GM21529 (cell line): ENCODE results near the gene SETBP1.
A peak's percentile ranks its signal among the peaks of the same experiment; 100 is the strongest.

Experiments
- ATAC-seq: cut with Tn5 transposase; IDR thresholded peaks from one replicate; pipeline ENCODE4 v1.9.1; 2021; ENCODE audit not compliant: unreplicated experiment

The SETBP1 gene

DNA sequence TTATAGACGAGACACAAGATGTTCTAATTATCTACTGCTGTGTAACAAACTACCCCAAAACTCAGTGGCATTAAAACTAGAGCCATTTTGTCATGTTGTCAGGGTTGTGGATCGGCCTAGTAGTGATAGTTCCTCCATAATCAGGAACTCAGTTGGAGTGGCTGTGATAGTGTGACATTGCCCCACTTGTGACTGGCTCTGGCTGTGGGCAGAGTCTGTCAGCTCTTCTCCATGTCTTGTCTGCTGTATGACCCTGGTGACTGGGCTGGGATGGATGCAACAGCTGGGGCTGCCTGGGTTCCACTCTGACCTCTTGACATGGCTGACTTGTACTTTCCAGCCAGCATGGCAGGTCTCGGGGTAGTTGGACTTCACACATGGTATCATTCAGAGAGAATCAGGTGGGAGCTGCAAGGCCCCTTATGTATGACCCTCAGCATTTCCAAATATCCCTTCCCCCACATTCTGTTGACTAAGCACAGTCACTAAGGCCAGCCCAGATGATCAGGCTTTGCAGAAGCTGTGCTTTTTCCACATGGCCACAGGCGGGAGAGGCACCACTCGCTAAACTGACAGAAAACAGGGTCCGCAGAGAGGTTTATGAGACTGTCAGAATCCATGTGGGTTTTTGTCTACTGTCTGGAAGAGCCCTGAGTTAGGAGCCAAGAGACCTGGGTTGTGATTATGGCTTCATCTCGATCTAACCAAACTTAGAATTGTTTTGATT is 50.3 kb downstream of the SETBP1 start:
- ATAC-seq: no peak

- ATAC-seq: peak; percentile 45
Measured at GRCh38 chr18:44731530-44732237, 51.0 kb downstream of the SETBP1 start.

GRCh38 chr18:44732238-44732563 is 51.5 kb downstream of the SETBP1 start:
- no peak for ATAC-seq

GRCh38 chr18:44732599-44732998 is 51.9 kb downstream of the SETBP1 start:
- no peak for ATAC-seq

GRCh38 chr18:44733069-44733753 is 52.5 kb downstream of the SETBP1 start:
- ATAC-seq: no peak

GRCh38 chr18:44733754-44734465 is 53.2 kb downstream of the SETBP1 start:
- no peak for ATAC-seq

DNA sequence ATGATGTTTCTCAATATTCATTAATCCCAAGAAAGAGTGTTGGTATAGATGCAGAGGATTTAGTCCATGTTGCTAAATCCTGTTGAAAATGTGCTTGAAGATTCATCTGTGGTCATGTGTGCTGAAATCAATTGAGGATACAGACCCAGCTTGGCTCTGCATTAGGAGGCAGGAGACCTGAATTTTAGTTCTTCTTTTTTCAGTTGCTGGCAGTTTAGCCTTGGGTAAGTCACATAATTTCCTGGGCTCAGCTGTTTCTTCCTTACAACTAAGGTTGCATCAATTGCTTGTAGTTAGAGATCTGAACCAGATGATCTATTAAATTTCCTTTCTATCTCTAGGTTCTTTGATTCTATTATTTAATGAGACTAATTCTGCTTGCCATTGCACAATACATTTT is 54.4 kb downstream of the SETBP1 start:
- ATAC-seq: no peak

DNA sequence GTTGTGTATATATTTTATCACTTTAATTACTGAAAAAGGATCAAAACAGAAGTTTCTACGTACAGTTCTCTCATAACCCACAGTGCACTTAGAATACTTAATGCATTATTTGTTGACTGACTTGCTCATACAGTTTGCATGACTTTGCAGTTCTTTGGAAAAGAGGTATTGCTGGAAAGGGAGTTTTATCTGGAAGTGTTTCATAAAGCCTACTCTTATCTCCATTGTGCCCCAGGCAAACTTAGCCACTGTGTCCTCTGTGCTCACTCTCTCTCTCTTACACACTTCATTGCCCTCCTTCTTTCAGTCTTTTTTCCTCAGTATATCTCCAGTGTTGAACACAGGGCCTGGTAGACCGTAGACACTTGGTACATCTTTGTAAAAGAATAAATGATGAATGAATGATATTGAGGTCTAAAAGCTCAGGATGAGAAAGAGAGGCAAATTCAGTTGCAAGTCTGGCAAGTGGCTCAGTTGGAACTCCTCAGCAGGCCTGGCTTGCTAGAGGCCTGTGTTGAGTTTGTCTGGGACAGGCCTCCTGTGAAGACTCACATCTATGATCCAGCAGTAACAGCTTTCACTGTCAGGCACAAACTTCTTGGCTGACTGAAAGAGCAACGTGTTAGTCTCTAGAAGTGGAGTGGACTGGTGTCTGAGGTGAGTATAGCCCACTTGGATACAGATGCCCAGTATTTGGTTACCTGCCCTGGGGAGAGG is 56.1 kb downstream of the SETBP1 start:
- no peak for ATAC-seq

GRCh38 chr18:44737623-44738022 is 56.9 kb downstream of the SETBP1 start:
- no peak for ATAC-seq

DNA sequence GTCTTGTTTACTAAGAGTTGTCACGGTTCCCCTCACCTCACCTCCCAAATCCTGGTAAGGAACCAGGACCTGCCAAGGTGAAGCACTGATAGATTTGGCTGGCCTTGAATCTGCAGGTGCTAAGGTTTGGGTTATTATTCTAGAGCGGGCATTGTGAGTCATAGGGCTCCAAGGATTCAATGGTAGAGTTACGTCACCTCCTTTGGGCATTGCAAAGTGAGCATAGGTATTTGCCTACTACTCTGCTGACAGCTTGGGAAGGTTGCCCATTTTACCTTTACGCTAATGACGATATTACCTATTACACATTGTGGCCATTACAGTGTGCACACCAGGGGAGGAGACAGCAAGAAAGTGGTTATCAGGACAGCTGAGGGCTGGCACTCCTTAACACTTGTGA is 59.3 kb downstream of the SETBP1 start:
- ATAC-seq: no peak

DNA sequence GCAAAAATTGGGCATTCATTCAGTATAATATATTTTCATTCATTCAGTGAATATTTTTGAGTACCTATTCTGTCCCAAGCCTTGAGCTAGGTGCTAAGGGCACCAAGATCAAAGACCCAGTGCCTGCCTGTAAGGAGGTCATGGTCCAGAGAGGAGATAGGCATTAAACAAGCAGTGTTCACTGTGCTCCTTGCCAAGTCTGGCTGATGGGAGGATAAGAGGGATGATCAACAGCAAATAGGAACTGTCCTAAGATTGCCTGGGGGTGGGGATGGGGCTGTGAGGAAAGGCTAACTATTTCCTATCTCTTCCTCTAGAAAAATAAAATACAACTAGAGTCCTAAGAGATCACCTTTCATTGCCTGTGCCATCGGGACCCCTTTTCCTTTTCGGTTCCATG is 60.4 kb downstream of the SETBP1 start:
- ATAC-seq: no peak

DNA sequence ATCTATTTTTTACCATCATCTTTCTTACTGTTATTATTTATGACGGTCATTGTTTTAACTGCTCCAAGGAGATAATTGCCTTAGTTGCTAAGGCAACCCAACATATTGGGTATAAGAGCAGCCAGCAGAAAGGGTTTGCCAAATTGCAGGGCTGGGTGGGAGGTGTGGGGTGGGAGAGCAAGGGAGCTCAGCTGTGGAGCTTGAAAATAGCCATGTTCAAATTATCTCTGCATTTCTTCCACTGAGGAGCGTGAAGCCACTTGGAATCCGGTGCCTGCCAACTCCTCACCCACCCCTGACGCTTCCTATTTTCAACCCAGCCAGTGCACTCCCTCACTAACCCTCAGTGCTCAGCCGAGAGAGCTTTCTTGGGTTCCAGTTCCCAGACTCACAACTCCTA is 60.8 kb downstream of the SETBP1 start:
- ATAC-seq: no peak

GRCh38 chr18:44742126-44742525 is 61.4 kb downstream of the SETBP1 start:
- ATAC-seq: no peak

GRCh38 chr18:44742718-44743311 is 62.1 kb downstream of the SETBP1 start:
- ATAC-seq: no peak

DNA sequence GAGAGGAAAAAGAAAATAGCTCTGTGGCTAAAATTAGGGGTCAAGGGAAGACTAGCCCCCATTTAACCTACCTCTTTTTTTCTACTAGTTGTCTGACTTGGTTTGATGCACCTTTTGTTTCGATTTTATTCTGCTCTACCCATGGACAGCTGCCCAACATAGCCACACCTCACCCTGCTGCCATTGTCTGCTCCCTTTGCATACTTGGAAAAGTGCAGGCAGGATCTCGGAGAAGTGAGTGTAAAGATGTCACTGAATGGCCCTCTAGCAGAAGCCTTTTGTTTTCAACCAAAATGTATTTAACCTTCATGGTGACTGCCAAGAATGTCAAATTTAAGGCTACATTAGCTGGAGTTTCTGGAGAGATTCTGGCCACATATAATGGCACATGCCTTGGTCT is 62.9 kb downstream of the SETBP1 start:
- no peak for ATAC-seq

GRCh38 chr18:44744161-44745121 is 63.8 kb downstream of the SETBP1 start:
- ATAC-seq: no peak

GRCh38 chr18:44747157-44747556 is 66.5 kb downstream of the SETBP1 start:
- no peak for ATAC-seq

DNA sequence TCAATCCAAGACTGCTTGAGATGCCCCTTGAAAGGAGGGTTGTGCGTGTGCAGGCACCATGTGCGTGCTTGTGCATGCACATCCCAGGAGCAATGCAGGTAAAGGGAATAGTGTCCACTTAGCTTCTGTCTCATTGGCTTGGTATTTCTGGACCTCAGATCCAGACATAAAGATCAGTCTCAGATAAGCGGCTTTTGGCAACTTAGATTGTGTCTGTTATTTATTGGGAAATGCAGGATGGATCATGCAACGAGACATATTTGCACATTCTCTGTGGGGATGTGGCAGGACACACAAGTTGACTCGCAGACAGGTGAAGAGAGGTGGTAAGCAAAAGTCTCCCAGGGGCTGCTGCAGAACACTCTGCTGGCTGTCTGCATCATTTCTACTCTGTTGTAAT is 67.9 kb downstream of the SETBP1 start:
- ATAC-seq: no peak

GRCh38 chr18:44750774-44751173 is 70.1 kb downstream of the SETBP1 start:
- no peak for ATAC-seq
